ENCODE measurements around the gene EPHA1. TPM values are rescaled to one million over a fixed set of nuclear protein-coding genes. Genes with fewer than 3 reads are reported as not detected.

Gene EPHA1
- total RNA-seq, 8 experiments from 2014 or later, result 0.65 to 6.2 (median 0.98) TPM

- WGBS, 10 experiments, result 53 to 100% (median 80%) methylated on average over 1 to 4 of the region's 4 CpGs; no CpG with 5 or more reads in 2 of the 10 experiments
- no peak for ATAC-seq (replicated peaks in 6 of 8)
- in situ Hi-C loops (cut with MboI; ENCODE audit: low pct_unique_long_range_greater_than_20kb in 2 of 9, low sequenced_read_pairs in 9 of 9, unreplicated experiment in 9 of 9), result no loop called here
- Histone ChIP-seq H3K4me1 (replicated peaks in 1 of 2) (no peaks in the 10 kb centered on the region), H3K27ac (no peak overlapping the region), H3K4me3 (no peak overlapping the region)
Observed at GRCh38 chr7:143372070-143372469, 36.6 kb downstream of the EPHA1 start.

GRCh38 chr7:143369678-143370651 lies 38.7 kb downstream of the EPHA1 start:
- no peak overlapping the region for H3K4me3 ChIP-seq
- no peaks in the 10 kb centered on the region for H3K4me1 ChIP-seq (replicated peaks in 1 of 2)
- WGBS, 10 experiments, result 56 to 83% (median 71%) methylated on average over 1 to 11 of the region's 12 CpGs; no CpG with 5 or more reads in 1 of the 10 experiments
- H3K27ac ChIP-seq, result no peak overlapping the region
- ATAC-seq (replicated peaks in 6 of 8), result no peak
- in situ Hi-C loops (cut with MboI; ENCODE audit: low pct_unique_long_range_greater_than_20kb in 2 of 9, low sequenced_read_pairs in 9 of 9, unreplicated experiment in 9 of 9), result no loop called here

GRCh38 chr7:143368387-143368786 lies 40.3 kb downstream of the EPHA1 start:
- H3K4me3 ChIP-seq, result no peak overlapping the region
- ATAC-seq (replicated peaks in 6 of 8), result no peak
- WGBS, 10 experiments, result 83 to 100% (median 100%) methylated on average over 1 of the region's 1 CpG; no CpG with 5 or more reads in 6 of the 10 experiments
- in situ Hi-C loops (cut with MboI; ENCODE audit: low pct_unique_long_range_greater_than_20kb in 2 of 9, low sequenced_read_pairs in 9 of 9, unreplicated experiment in 9 of 9), result no loop called here
- no peak overlapping the region for H3K27ac ChIP-seq
- H3K4me1 ChIP-seq (replicated peaks in 1 of 2), result peaks cover 0 to 3% of the 10 kb centered on the region in 2 donors

- WGBS, 10 experiments, result 80 to 100% (median 96%) methylated on average over 1 to 4 of the region's 4 CpGs; no CpG with 5 or more reads in 5 of the 10 experiments
- no peak overlapping the region for H3K4me3 ChIP-seq
- H3K4me1 ChIP-seq (replicated peaks in 1 of 2), result peaks cover under 1 to 7% of the 10 kb centered on the region in 2 donors
- no peak for ATAC-seq (replicated peaks in 6 of 8)
- in situ Hi-C loops (cut with MboI; ENCODE audit: low pct_unique_long_range_greater_than_20kb in 2 of 9, low sequenced_read_pairs in 9 of 9, unreplicated experiment in 9 of 9), result no loop called here
- H3K27ac ChIP-seq, result no peak overlapping the region
Observed at GRCh38 chr7:143367972-143368371, 40.7 kb downstream of the EPHA1 start.

GRCh38 chr7:143363016-143363937 lies 45.4 kb downstream of the EPHA1 start:
- Histone ChIP-seq H3K4me3 (peak overlapping the region; percentile 63 to 99 (median 91)), H3K4me1 (replicated peaks in 1 of 2) (peaks cover 7 to 9% of the 10 kb centered on the region in 2 donors), H3K27ac (peak overlapping the region; percentile 84 to 85)
- peak in 1 of 8 experiments; percentile 0 for ATAC-seq (replicated peaks in 6 of 8)
- in situ Hi-C loops (cut with MboI; ENCODE audit: low pct_unique_long_range_greater_than_20kb in 2 of 9, low sequenced_read_pairs in 9 of 9, unreplicated experiment in 9 of 9), result no loop called here
- WGBS, 10 experiments, result 30 to 90% (median 61%) methylated on average over 1 to 6 of the region's 19 CpGs; no CpG with 5 or more reads in 2 of the 10 experiments

GRCh38 chr7:143362131-143363015 lies 46.3 kb downstream of the EPHA1 start, which contains the start of gene FAM131B:
Gene FAM131B, minus strand, starts transcription at chr7:143362713. Its CDS starts 110 bp downstream, at chr7:143362603.
- Histone ChIP-seq H3K4me3 (peak within 1 kb of the TSS; percentile 63 to 99 (median 91)), H3K27ac (peak within 1 kb of the TSS; percentile 84 to 85), H3K4me1 (replicated peaks in 1 of 2) (peaks cover 7 to 9% of the 10 kb centered on the region in 2 donors)
- 0% methylated on average over 2 of the region's 112 CpGs; no CpG with 5 or more reads in 8 of the 10 experiments for WGBS, 10 experiments
- in situ Hi-C loops (cut with MboI; ENCODE audit: low pct_unique_long_range_greater_than_20kb in 2 of 9, low sequenced_read_pairs in 9 of 9, unreplicated experiment in 9 of 9), result no loop called here
- ATAC-seq (replicated peaks in 6 of 8), result peak; percentile 62 to 79 (median 66)

- in situ Hi-C loops (cut with MboI; ENCODE audit: low pct_unique_long_range_greater_than_20kb in 2 of 9, low sequenced_read_pairs in 9 of 9, unreplicated experiment in 9 of 9), result no loop called here
- peak overlapping the region; percentile 84 to 85 for H3K27ac ChIP-seq
- ATAC-seq (replicated peaks in 6 of 8), result peak; percentile 10 to 64 (median 50)
- no CpG with 5 or more reads among the region's 46 CpGs for WGBS, 10 experiments
- peak overlapping the region; percentile 63 to 99 (median 91) for H3K4me3 ChIP-seq
- H3K4me1 ChIP-seq (replicated peaks in 1 of 2), result peaks cover 7 to 9% of the 10 kb centered on the region in 2 donors
Observed at GRCh38 chr7:143361552-143362130, 47.0 kb downstream of the EPHA1 start.

GRCh38 chr7:143360788-143361551 lies 47.7 kb downstream of the EPHA1 start:
- in situ Hi-C loops (cut with MboI; ENCODE audit: low pct_unique_long_range_greater_than_20kb in 2 of 9, low sequenced_read_pairs in 9 of 9, unreplicated experiment in 9 of 9), result no loop called here
- peak in 5 of 8 experiments; percentile 51 to 64 (median 63) for ATAC-seq (replicated peaks in 6 of 8)
- WGBS, 10 experiments, result 33 to 100% (median 53%) methylated on average over 1 to 7 of the region's 19 CpGs; no CpG with 5 or more reads in 4 of the 10 experiments
- Histone ChIP-seq H3K4me1 (replicated peaks in 1 of 2) (peaks cover 7 to 9% of the 10 kb centered on the region in 2 donors), H3K4me3 (peak overlapping the region; percentile 63 to 99 (median 91)), H3K27ac (peak overlapping the region; percentile 84 to 85)

- in situ Hi-C loops (cut with MboI; ENCODE audit: low pct_unique_long_range_greater_than_20kb in 2 of 9, low sequenced_read_pairs in 9 of 9, unreplicated experiment in 9 of 9), result no loop called here
- Histone ChIP-seq H3K4me3 (no peak overlapping the region), H3K4me1 (replicated peaks in 1 of 2) (peaks cover 7 to 9% of the 10 kb centered on the region in 2 donors), H3K27ac (no peak overlapping the region)
- ATAC-seq (replicated peaks in 6 of 8), result no peak
- 0 to 95% (median 84%) methylated on average over 1 to 8 of the region's 11 CpGs; no CpG with 5 or more reads in 4 of the 10 experiments for WGBS, 10 experiments
Observed at GRCh38 chr7:143359771-143360353, 48.8 kb downstream of the EPHA1 start.

- Histone ChIP-seq H3K4me1 (replicated peaks in 1 of 2) (peaks cover 6 to 9% of the 10 kb centered on the region in 2 donors), H3K4me3 (no peak overlapping the region), H3K27ac (no peak overlapping the region)
- ATAC-seq (replicated peaks in 6 of 8), result no peak
- 14 to 100% (median 100%) methylated on average over 1 to 4 of the region's 12 CpGs; no CpG with 5 or more reads in 3 of the 10 experiments for WGBS, 10 experiments
- in situ Hi-C loops (cut with MboI; ENCODE audit: low pct_unique_long_range_greater_than_20kb in 2 of 9, low sequenced_read_pairs in 9 of 9, unreplicated experiment in 9 of 9), result no loop called here
Observed at GRCh38 chr7:143358626-143359025, 50.0 kb downstream of the EPHA1 start.

All from motor neuron (in vitro differentiated cells).